ENCODE measurements around the gene ACSBG1. TPM values are rescaled to one million over a fixed set of nuclear protein-coding genes. Genes with fewer than 3 reads are reported as not detected.

The ACSBG1 gene
- total RNA-seq, 4 donors from 2014 or later, result under 0.01 to 0.21 TPM; not detected in 2

DNA sequence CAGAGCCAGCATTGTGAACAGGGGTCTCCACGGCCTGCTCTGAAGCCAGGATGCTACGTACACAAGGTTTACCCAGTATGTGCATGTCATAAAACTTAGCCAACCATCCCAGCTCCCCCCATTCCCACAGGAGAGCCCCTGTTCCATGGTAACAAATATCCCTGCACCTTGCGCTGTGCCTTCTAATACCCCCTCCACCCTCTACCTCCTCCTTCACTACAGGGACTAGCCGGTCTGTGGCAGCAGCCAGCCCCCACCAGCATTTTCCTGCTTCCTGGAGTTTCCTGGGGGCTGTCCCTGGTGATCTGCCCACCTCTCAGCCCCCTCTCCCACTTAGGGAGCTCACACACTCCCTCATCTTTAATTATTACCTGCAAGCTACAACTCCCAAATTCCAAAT lies 20.4 kb downstream of the ACSBG1 start:
- 87 to 95% methylated on average over 4 of the region's 4 CpGs for WGBS, 2 donors
- H3K9me3 ChIP-seq, result no peaks in the 10 kb centered on the region
- H3K4me3 ChIP-seq, result no peak overlapping the region
- peaks cover 0 to 44% (median 18%) of the 10 kb centered on the region in 4 donors for H3K4me1 ChIP-seq
- no peaks in the 10 kb centered on the region for H3K36me3 ChIP-seq
- no peaks in the 10 kb centered on the region for H3K27me3 ChIP-seq
- no peak overlapping the region for H3K27ac ChIP-seq
- no peak for TF ChIP-seq EP300 (IDR thresholded peaks at IDR 0.05)
- TF ChIP-seq, protein P1, sequence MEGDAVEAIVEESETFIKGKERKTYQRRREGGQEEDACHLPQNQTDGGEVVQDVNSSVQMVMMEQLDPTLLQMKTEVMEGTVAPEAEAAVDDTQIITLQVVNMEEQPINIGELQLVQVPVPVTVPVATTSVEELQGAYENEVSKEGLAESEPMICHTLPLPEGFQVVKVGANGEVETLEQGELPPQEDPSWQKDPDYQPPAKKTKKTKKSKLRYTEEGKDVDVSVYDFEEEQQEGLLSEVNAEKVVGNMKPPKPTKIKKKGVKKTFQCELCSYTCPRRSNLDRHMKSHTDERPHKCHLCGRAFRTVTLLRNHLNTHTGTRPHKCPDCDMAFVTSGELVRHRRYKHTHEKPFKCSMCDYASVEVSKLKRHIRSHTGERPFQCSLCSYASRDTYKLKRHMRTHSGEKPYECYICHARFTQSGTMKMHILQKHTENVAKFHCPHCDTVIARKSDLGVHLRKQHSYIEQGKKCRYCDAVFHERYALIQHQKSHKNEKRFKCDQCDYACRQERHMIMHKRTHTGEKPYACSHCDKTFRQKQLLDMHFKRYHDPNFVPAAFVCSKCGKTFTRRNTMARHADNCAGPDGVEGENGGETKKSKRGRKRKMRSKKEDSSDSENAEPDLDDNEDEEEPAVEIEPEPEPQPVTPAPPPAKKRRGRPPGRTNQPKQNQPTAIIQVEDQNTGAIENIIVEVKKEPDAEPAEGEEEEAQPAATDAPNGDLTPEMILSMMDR (IDR thresholded peaks at IDR 0.05), result no peak
- no peak for TF ChIP-seq POLR2A (IDR thresholded peaks at IDR 0.05)
- no peak for DNase-seq (ENCODE audit: low spot score in 2 of 2)

- Histone ChIP-seq H3K27me3 (no peaks in the 10 kb centered on the region), H3K9me3 (no peaks in the 10 kb centered on the region), H3K27ac (peak overlapping the region in 1 of 4 donors; percentile 25), H3K36me3 (no peaks in the 10 kb centered on the region), H3K4me3 (no peak overlapping the region), H3K4me1 (peaks cover 0 to 44% (median 18%) of the 10 kb centered on the region in 4 donors)
- TF ChIP-seq EP300 (IDR thresholded peaks at IDR 0.05) (no peak), POLR2A (IDR thresholded peaks at IDR 0.05) (no peak)
- TF ChIP-seq, protein P1 (IDR thresholded peaks at IDR 0.05), result no peak
- no peak for DNase-seq (ENCODE audit: low spot score in 2 of 2)
- WGBS, 2 donors, result 100% methylated on average over 4 to 5 of the region's 6 CpGs
Observed at GRCh38 chr15:78213425-78213750, 21.0 kb downstream of the ACSBG1 start.

DNA sequence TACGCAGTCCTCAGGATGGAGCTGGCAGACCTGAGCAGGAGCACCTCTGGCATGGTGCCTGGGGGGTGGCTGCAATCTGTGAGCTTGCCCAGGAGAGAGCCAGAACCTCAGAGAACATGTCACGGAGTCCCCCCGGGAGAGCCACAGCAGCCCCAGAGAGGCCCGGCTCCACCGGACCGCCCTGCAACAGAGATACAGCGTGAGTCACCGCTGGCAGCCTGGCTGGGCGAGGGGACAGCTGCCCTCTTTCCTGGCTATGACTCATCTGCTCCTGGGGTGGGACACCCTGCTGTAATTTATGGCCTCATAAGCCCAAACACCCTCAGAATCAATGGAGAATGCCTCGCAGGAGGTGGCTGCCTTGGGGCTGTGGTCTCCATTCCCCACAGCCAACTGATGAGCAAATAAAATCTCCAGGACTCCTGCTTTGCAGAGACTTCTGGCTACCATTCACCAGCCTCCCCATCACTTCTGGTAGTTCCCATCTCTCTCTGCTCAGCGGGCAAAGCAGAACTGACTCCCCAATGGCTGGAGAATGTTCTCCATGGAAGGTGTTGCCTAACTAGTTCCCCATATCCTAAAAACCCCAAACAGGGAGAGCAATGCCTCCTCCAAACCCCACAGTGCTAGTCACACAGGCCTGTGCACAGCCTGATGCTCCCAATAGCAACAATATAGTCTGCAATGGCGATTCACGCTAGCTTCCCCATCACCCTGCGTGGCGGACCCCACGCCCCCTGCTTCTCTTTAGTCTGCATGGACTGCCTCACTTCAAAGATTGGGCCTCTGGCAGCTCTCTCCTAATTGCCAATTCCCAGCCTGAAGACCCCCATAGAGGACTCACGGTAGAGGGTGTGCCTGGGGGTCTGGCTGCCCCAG lies 21.6 kb downstream of the ACSBG1 start:
- peaks cover 0 to 44% (median 18%) of the 10 kb centered on the region in 4 donors for H3K4me1 ChIP-seq
- no peaks in the 10 kb centered on the region for H3K9me3 ChIP-seq
- no peak for DNase-seq (ENCODE audit: low spot score in 2 of 2)
- WGBS, 2 donors, result 65 to 71% methylated on average over 10 to 17 of the region's 17 CpGs
- no peak overlapping the region for H3K4me3 ChIP-seq
- H3K36me3 ChIP-seq, result no peaks in the 10 kb centered on the region
- H3K27ac ChIP-seq, result peak overlapping the region in 3 of 4 donors; percentile 25 to 43 (median 31)
- no peaks in the 10 kb centered on the region for H3K27me3 ChIP-seq
- no peak for TF ChIP-seq EP300 (IDR thresholded peaks at IDR 0.05)
- TF ChIP-seq POLR2A (IDR thresholded peaks at IDR 0.05), result no peak
- TF ChIP-seq, protein P1 (IDR thresholded peaks at IDR 0.05), result no peak

DNA sequence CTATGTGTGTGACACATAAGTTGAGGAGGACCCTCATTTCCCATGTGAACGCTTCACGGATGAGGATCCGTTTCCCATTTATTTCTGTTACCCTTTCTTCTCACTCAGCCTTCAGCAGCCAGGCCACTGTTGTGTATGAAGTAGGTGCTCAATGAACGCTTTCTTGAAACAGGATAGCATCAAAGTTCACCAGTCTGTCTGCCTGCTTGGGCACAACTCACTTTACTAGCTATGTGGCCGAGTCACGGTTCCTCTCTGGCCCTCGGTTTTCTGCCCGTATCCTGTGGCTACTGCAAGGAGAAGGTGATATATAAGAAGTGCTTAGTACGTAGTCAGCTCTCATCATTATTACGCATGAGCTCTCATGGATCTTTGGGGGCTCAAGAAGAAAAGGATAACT lies 22.4 kb downstream of the ACSBG1 start:
- 89 to 90% methylated on average over 10 of the region's 10 CpGs for WGBS, 2 donors
- Histone ChIP-seq H3K27ac (peak overlapping the region; percentile 25 to 43 (median 30)), H3K4me3 (no peak overlapping the region), H3K4me1 (peaks cover 0 to 47% (median 19%) of the 10 kb centered on the region in 4 donors), H3K27me3 (no peaks in the 10 kb centered on the region), H3K9me3 (no peaks in the 10 kb centered on the region), H3K36me3 (no peaks in the 10 kb centered on the region)
- TF ChIP-seq POLR2A (IDR thresholded peaks at IDR 0.05), result no peak
- no peak for TF ChIP-seq EP300 (IDR thresholded peaks at IDR 0.05)
- TF ChIP-seq, protein P1 (IDR thresholded peaks at IDR 0.05), result no peak
- DNase-seq (ENCODE audit: low spot score in 2 of 2), result no peak

GRCh38 chr15:78211189-78211921 lies 23.0 kb downstream of the ACSBG1 start:
- Histone ChIP-seq H3K4me3 (no peak overlapping the region), H3K36me3 (no peaks in the 10 kb centered on the region), H3K27me3 (no peaks in the 10 kb centered on the region), H3K9me3 (no peaks in the 10 kb centered on the region), H3K4me1 (peaks cover 0 to 47% (median 19%) of the 10 kb centered on the region in 4 donors), H3K27ac (peak overlapping the region in 3 of 4 donors; percentile 29 to 54 (median 31))
- WGBS, 2 donors, result 41 to 66% methylated on average over 12 of the region's 12 CpGs
- no peak for TF ChIP-seq POLR2A (IDR thresholded peaks at IDR 0.05)
- peak in 1 of 2 donors; percentile 27 for TF ChIP-seq EP300 (IDR thresholded peaks at IDR 0.05)
- no peak for DNase-seq (ENCODE audit: low spot score in 2 of 2)

Data from tibial nerve (tissue), 4 donors.